NCI-H748 (cell line): ENCODE results near the gene IL3RA.
"Not testable (repeated sequence)": the region's sequence is repeated elsewhere in the genome, so short reads cannot be mapped to it uniquely, and the experiment has no call there.

ENCODE experiments used
- DNase-seq: peaks from one replicate; lab custom pipeline; 2025; ENCODE audit not compliant: unreplicated experiment; lab: John Stamatoyannopoulos, UW

The IL3RA gene

DNA sequence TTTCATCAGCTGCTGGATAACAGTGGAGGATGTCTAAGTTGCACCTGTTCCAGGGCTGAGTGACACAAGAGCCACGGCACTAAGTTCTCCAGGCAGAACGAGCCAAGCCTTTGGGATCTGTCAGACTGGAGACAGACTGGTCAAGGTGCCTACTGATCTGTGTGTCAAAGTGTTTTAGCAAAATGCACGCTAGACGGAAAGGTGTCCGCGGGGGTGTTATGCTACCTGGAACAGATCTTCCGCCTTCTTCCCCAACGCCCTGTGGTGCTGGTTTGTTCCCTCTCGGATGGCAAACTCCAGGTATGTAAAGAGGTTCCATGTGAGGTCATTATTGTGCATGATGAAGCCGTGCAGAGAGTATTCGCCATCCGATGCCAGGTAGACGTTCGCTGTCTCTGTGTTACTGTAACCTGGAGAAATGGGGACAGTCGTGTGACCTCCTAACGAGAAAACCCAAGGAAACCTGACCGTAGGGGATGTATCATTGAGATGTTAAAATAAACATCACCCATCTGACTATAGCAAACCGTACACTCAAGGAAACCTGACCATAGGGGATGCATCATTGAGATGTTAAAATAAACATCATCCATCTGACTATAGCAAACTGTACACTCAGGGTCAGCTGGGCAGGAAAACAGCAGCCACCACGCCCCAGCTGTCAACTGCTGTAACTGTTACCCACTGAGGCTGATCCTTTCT lies 85.0 kb downstream of the IL3RA start:
- no peak for DNase-seq

GRCh38 chrX:1422135-1422465 lies 85.5 kb downstream of the IL3RA start:
- DNase-seq: no peak

- no peak for DNase-seq
These were observed 86.6 kb downstream of the IL3RA start for GRCh38 chrX:1423215-1423614.

- no peak for DNase-seq
These were observed 87.7 kb downstream of the IL3RA start for GRCh38 chrX:1424147-1424851.

GRCh38 chrX:1425381-1425780 lies 88.8 kb downstream of the IL3RA start:
- no peak for DNase-seq

- DNase-seq: not testable (repeated sequence)
These were observed 89.7 kb downstream of the IL3RA start for GRCh38 chrX:1426321-1426720.

DNA sequence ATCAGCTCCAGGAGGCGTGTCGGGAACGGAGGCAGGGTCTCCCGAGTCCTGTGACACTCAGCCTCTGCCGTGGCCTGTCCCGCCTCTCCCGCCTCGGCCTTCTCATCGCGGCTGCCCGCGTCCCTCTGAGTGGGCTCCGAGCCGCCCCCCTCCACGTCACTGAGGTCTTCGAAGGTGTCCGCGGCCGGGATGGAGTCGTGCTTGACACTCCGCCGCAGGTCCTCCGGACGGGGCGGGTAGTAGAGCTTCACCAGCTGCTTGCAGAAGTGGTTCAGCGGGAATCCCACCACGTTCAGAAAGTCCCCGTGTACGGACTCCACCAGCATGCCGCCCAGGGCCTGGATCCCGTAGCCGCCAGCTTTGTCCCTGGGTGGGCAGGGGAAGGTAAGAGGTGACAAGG lies 91.2 kb downstream of the IL3RA start:
- DNase-seq: no peak

- no peak for DNase-seq
These were observed 93.9 kb downstream of the IL3RA start for GRCh38 chrX:1430451-1430850.
